Gastroesophageal sphincter (tissue), 4 donors: ENCODE results near the gene KLF18. TPM values are rescaled to one million over a fixed set of nuclear protein-coding genes. Genes with fewer than 3 reads are reported as not detected.

Source experiments
- ATAC-seq: fragments of 150-250 bp; one replicate; pipeline ENCODE4 v1.9.1; 2016; ENCODE audit warnings: mild to moderate bottlenecking, moderate library complexity
- H3K27ac ChIP-seq, 4 donors: fragments of 200-600 bp; sonication (generic) in 3 of 4; 1 replicate in 3 of 4; 2 replicates in 1 of 4; pipeline ENCODE4 v1.5.1; 2016 to 2019
- H3K27me3 ChIP-seq: fragments of 200-600 bp; sonication (generic); one replicate; pipeline ENCODE4 v1.5.1; 2019
- H3K36me3 ChIP-seq, 2 donors: fragments of 200-600 bp; sonication (generic); one replicate each; pipeline ENCODE4 v1.5.1; 2019; ENCODE audit warnings: control low read depth in 1 of 2
- H3K4me1 ChIP-seq, 3 donors: fragments of 200-600 bp; sonication (generic); 1 replicate in 2 of 3; 2 replicates in 1 of 3; pipeline ENCODE4 v1.5.1; 2016 to 2019; ENCODE audit warnings: control low read depth in 2 of 3
- H3K4me3 ChIP-seq, 2 donors: fragments of 200-600 bp; sonication (generic); one replicate each; pipeline ENCODE4 v1.5.1; 2019; ENCODE audit warnings: mild to moderate bottlenecking in 1 of 2, moderate library complexity in 1 of 2
- H3K9me3 ChIP-seq, 3 donors: fragments of 200-600 bp; sonication (generic); one replicate each; pipeline ENCODE4 v1.5.1; 2017 to 2019; ENCODE audit warnings: control low read depth in 2 of 3
- EP300 ChIP-seq: sonication (generic); formaldehyde crosslinking; IDR thresholded peaks from one replicate; pipeline ENCODE4 v1.6.1; 2017; ENCODE audit warnings: antibody characterized with exemption, mild to moderate bottlenecking
- POLR2A ChIP-seq, 2 donors: fragments of 450-650 bp; IDR thresholded peaks; one replicate each; pipeline ENCODE4 v1.6.1; 2017; ENCODE audit warnings: antibody characterized with exemption in 2 of 2, mild to moderate bottlenecking in 2 of 2, moderate library complexity in 1 of 2
- POLR2AphosphoS5 ChIP-seq: sonication (generic); formaldehyde crosslinking; IDR thresholded peaks from one replicate; pipeline ENCODE4 v1.6.1; 2017; ENCODE audit warnings: antibody characterized with exemption
- WGBS, 2 donors: methylation state at CpG; one replicate each; pipeline ENCODE4 v1.1.5; 2018; ENCODE audit warnings: low coverage in 1 of 2; 5-methylcytosine and 5-hydroxymethylcytosine counted together
- total RNA-seq, 4 donors: library from RNA; depleted of rRNA; stranded (reverse); fragments of >200 nt; gene quantifications; one replicate each; pipeline ENCODE4 v1.1.0, GENCODE V29; 2016
- TF ChIP-seq, protein P1 (sequence below), 4 experiments: fragments of 200-600 bp in 2 of 4; fragments of 450-650 bp in 2 of 4; sonication (generic) in 1 of 4; IDR thresholded peaks; one replicate each; pipeline ENCODE4 v1.5.1; 2017 to 2019; ENCODE audit warnings: antibody characterized with exemption in 4 of 4, mild to moderate bottlenecking in 2 of 4, moderate library complexity in 2 of 4

The KLF18 gene
- total RNA-seq, 4 donors from 2014 or later: not detected

DNA sequence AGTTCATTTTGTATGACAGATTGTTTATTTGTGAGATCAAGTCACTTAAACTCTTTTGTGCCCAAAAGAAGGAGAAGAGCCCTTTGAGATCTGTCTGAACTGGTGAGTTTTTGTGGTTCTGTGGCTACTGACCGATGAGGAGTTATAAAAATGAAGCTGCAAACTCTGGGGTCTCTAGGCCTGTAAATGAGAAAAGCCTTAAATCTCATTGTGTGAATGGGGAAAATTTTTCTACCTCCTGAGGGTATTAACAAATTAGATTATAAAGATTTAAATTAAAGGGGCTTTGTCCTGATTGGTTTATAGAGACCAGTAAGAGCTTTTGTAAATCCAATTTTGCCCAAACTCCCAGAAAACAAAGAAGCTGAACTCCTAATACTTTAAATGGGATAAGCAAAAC lies 32.5 kb downstream of the KLF18 start:
- Histone ChIP-seq H3K9me3 (no peaks in the 10 kb centered on the region), H3K36me3 (no peaks in the 10 kb centered on the region), H3K27ac (no peak overlapping the region), H3K4me3 (no peak overlapping the region), H3K4me1 (no peaks in the 10 kb centered on the region), H3K27me3 (peaks cover 5% of the 10 kb centered on the region)
- TF ChIP-seq POLR2AphosphoS5: no peak
- no peak for TF ChIP-seq EP300
- TF ChIP-seq, protein P1, sequence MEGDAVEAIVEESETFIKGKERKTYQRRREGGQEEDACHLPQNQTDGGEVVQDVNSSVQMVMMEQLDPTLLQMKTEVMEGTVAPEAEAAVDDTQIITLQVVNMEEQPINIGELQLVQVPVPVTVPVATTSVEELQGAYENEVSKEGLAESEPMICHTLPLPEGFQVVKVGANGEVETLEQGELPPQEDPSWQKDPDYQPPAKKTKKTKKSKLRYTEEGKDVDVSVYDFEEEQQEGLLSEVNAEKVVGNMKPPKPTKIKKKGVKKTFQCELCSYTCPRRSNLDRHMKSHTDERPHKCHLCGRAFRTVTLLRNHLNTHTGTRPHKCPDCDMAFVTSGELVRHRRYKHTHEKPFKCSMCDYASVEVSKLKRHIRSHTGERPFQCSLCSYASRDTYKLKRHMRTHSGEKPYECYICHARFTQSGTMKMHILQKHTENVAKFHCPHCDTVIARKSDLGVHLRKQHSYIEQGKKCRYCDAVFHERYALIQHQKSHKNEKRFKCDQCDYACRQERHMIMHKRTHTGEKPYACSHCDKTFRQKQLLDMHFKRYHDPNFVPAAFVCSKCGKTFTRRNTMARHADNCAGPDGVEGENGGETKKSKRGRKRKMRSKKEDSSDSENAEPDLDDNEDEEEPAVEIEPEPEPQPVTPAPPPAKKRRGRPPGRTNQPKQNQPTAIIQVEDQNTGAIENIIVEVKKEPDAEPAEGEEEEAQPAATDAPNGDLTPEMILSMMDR (IDR thresholded peaks at IDR 0.05): no peak
- TF ChIP-seq POLR2A (IDR thresholded peaks at IDR 0.05): no peak
- no peak for ATAC-seq
- WGBS, 2 donors: 100% methylated on average over 1 of the region's 1 CpG

DNA sequence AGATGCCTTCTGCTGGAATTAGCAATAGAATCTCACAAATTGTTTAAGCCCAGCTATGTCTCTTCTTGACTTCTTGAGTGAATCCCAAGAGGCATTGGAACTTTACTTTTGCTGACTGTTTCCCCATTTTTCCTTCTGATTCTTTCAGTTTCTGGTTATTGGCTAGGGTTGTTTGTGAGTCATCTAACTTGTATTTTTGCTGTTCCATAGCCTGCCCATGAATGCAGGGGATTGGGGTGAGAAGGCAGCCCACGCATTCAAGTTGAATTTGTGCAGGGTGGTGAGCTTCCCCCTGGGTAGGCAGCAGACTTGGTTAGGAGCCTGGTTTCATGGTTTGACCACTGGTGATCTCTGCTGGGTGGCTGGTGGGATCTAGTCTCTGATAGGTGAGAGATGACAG lies 33.2 kb downstream of the KLF18 start:
- H3K9me3 ChIP-seq: no peaks in the 10 kb centered on the region
- peaks cover 12% of the 10 kb centered on the region for H3K27me3 ChIP-seq
- TF ChIP-seq POLR2A (IDR thresholded peaks at IDR 0.05) (no peak), EP300 (no peak), POLR2AphosphoS5 (no peak)
- TF ChIP-seq, protein P1 (IDR thresholded peaks at IDR 0.05): no peak
- no peaks in the 10 kb centered on the region for H3K4me1 ChIP-seq
- 80% methylated on average over 1 of the region's 1 CpG for WGBS, 2 donors
- no peaks in the 10 kb centered on the region for H3K36me3 ChIP-seq
- no peak for ATAC-seq
- H3K4me3 ChIP-seq: no peak overlapping the region
- no peak overlapping the region for H3K27ac ChIP-seq

DNA sequence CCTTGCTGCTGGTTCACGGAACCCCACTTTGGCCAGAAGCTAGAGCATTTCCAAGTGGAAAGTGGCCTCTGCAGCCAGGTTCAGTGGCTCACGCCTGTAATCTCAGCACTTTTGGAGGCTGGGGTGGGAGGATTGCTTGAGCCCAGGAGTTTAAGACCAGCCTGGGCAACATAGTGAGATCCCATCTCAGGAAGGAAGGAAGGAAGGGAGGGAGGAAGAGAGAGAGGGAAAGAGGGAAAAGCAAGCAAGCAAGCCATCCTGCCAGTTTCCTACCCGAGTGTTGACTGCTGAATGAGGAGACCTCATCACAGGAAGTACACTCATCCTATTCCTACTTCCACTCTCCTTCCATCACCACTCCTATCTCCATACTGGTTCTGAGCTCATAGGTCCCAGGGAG lies 35.6 kb downstream of the KLF18 start:
- Histone ChIP-seq H3K27me3 (peaks cover 14% of the 10 kb centered on the region), H3K27ac (no peak overlapping the region), H3K4me3 (no peak overlapping the region), H3K36me3 (no peaks in the 10 kb centered on the region), H3K9me3 (no peaks in the 10 kb centered on the region), H3K4me1 (no peaks in the 10 kb centered on the region)
- WGBS, 2 donors: 58 to 86% methylated on average over 1 of the region's 3 CpGs
- TF ChIP-seq POLR2AphosphoS5 (no peak), EP300 (no peak), POLR2A (IDR thresholded peaks at IDR 0.05) (no peak)
- TF ChIP-seq, protein P1 (IDR thresholded peaks at IDR 0.05): no peak
- ATAC-seq: no peak

GRCh38 chr1:44103270-44104131 lies 37.9 kb downstream of the KLF18 start:
- Histone ChIP-seq H3K27me3 (peaks cover 14% of the 10 kb centered on the region), H3K27ac (no peak overlapping the region), H3K4me3 (no peak overlapping the region), H3K36me3 (no peaks in the 10 kb centered on the region), H3K9me3 (no peaks in the 10 kb centered on the region), H3K4me1 (no peaks in the 10 kb centered on the region)
- TF ChIP-seq, protein P1 (IDR thresholded peaks at IDR 0.05): no peak
- no peak for TF ChIP-seq POLR2A (IDR thresholded peaks at IDR 0.05)
- ATAC-seq: no peak
- WGBS, 2 donors: 92% methylated on average over 8 to 13 of the region's 46 CpGs

- 67 to 77% methylated on average over 7 of the region's 7 CpGs for WGBS, 2 donors
These were observed 40.1 kb downstream of the KLF18 start for GRCh38 chr1:44101328-44101727.

More at GRCh38 chr1:44101328-44101727, 40.1 kb downstream of the KLF18 start:
- H3K27me3 ChIP-seq: peaks cover 9% of the 10 kb centered on the region
- no peak for ATAC-seq
- H3K27ac ChIP-seq: no peak overlapping the region
- H3K4me3 ChIP-seq: no peak overlapping the region
- TF ChIP-seq, protein P1 (IDR thresholded peaks at IDR 0.05): no peak
- TF ChIP-seq POLR2A (IDR thresholded peaks at IDR 0.05): no peak
- no peak for TF ChIP-seq EP300
- no peak for TF ChIP-seq POLR2AphosphoS5
- H3K9me3 ChIP-seq: no peaks in the 10 kb centered on the region
- no peaks in the 10 kb centered on the region for H3K36me3 ChIP-seq
- H3K4me1 ChIP-seq: no peaks in the 10 kb centered on the region
